ENCODE results near the gene DUOXA1. TPM values are rescaled to one million over a fixed set of nuclear protein-coding genes. Genes with fewer than 3 reads are reported as not detected.

DUOXA1 gene
- total and polyA plus RNA-seq, 9 of the 15 experiments (the other 6 are each of a cell fraction or from before 2014, with no cell fraction given): 0.17 to 0.74 (median 0.24) TPM; not detected in 6

- H3K79me2 ChIP-seq (ENCODE audit: control insufficient read depth, insufficient read depth, low read length): no peaks in the 10 kb centered on the region
- no peak for ATAC-seq
- intact Hi-C loops (cut with micrococcal nuclease): no loop called here
- H4K20me1 ChIP-seq (replicated peaks; ENCODE audit: control insufficient read depth, insufficient read depth, low read length): no peaks in the 10 kb centered on the region; the same call in 1 of the 2 replicates
- TF ChIP-seq ZC3H4 (CRISPR knock-in tag; IDR thresholded peaks at IDR 0.05; ENCODE audit: borderline replicate concordance): no peak
- TF ChIP-seq BCOR (IDR thresholded peaks at IDR 0.05): no peak
- TF ChIP-seq NR0B1 (IDR thresholded peaks at IDR 0.05; ENCODE audit: partially characterized antibody): no peak
- no peak for TF ChIP-seq MED1 (CRISPR knock-in tag; IDR thresholded peaks at IDR 0.05; ENCODE audit: borderline replicate concordance)
- TF ChIP-seq MBD1 (CRISPR knock-in tag; IDR thresholded peaks at IDR 0.05): no peak
- no peak for TF ChIP-seq MCM3 (IDR thresholded peaks at IDR 0.05)
- TF ChIP-seq STAT5B (CRISPR knock-in tag; IDR thresholded peaks at IDR 0.05): no peak
- H3K36me3 ChIP-seq (ENCODE audit: control insufficient read depth, insufficient read depth, low read length): no peaks in the 10 kb centered on the region
- no TSS peak for BruUV-seq (replicated peaks)
- peak overlapping the region in 1 of 2 experiments; percentile 59; a peak in 1 of 4 replicates for H3K9ac ChIP-seq (ENCODE audit: insufficient read depth in 1 of 2, low read depth in 2 of 2, low read length in 2 of 2)
- DNase-seq (ENCODE audit: extremely low read depth in 1 of 4, low spot score in 3 of 4): no peak
- peaks cover 28 to 39% of the 10 kb centered on the region in 2 experiments for H3K4me1 ChIP-seq (replicated peaks in 1 of 2; ENCODE audit: control insufficient read depth in 2 of 2, insufficient read depth in 2 of 2, low read length in 2 of 2)
- no peak for FAIRE-seq
- no peak overlapping the region for H3K4me2 ChIP-seq (ENCODE audit: insufficient read depth, low read length)
- no peak overlapping the region for H2AFZ ChIP-seq (ENCODE audit: low read depth, low read length)
- H3K27me3 ChIP-seq (ENCODE audit: control insufficient read depth in 2 of 2, insufficient read depth in 2 of 2, low read length in 2 of 2): no peaks in the 10 kb centered on the region
- ChIA-PET POLR2A (interaction anchor here (1.0 kb wide), 1 partner anchor 39 kb away, joined by 3 read pairs; no protein-coding TSS in a partner anchor), CTCF (ENCODE audit: low intra/inter-chr PET ratio) (no interaction called here)
- H3K9me3 ChIP-seq (replicated peaks; ENCODE audit: control insufficient read depth, insufficient read depth, low read depth, low read length): no peaks in the 10 kb centered on the region
- no peak overlapping the region for H3K4me3 ChIP-seq
- in situ Hi-C loops (cut with MboI): no loop called here
- H3K9me1 ChIP-seq (ENCODE audit: control insufficient read depth, insufficient read depth, low read length): no peaks in the 10 kb centered on the region
- H3K27ac ChIP-seq (ENCODE audit: extremely low read depth, low read depth, low read length): no peak overlapping the region
- 66% methylated on average over 10 of the region's 12 CpGs for WGBS (ENCODE audit: insufficient coverage, low coverage, missing lambda C conversion rate)
Measured at GRCh38 chr15:45171912-45172311, 42.2 kb upstream of the DUOXA1 start.
